Activated effector memory CD4-positive, alpha-beta T cell treated with anti-CD3 and anti-CD28 coated beads, Interleukin-2, amount 50 U/mL, for 16 hours (primary cell): ENCODE results near the gene OTOGL.

Source experiments
- DNase-seq: peaks from one replicate; pipeline ENCODE4 v3.0.0-alpha.2; 2020

The OTOGL gene

GRCh38 chr12:80099259-80099658 is at the start of gene OTOGL:
Gene OTOGL, plus strand, starts transcription at chr12:80099537. Its CDS starts 109,895 bp downstream, at chr12:80209432.
- DNase-seq: no peak

GRCh38 chr12:80050236-80050635 is 49.1 kb upstream of the OTOGL start:
- no peak for DNase-seq

GRCh38 chr12:80053051-80053790 is 46.1 kb upstream of the OTOGL start:
- no peak for DNase-seq

- no peak for DNase-seq
Measured at GRCh38 chr12:80056232-80056631, 43.1 kb upstream of the OTOGL start.

GRCh38 chr12:80056845-80057244 is 42.5 kb upstream of the OTOGL start:
- no peak for DNase-seq

- no peak for DNase-seq
Measured at GRCh38 chr12:80058586-80058985, 40.8 kb upstream of the OTOGL start.

GRCh38 chr12:80059102-80059501 is 40.2 kb upstream of the OTOGL start:
- DNase-seq: no peak

GRCh38 chr12:80059875-80060274 is 39.5 kb upstream of the OTOGL start:
- DNase-seq: no peak

GRCh38 chr12:80064269-80064668 is 35.1 kb upstream of the OTOGL start:
- DNase-seq: no peak

- no peak for DNase-seq
Measured at GRCh38 chr12:80064951-80065350, 34.4 kb upstream of the OTOGL start.

- DNase-seq: no peak
Measured at GRCh38 chr12:80068173-80068572, 31.2 kb upstream of the OTOGL start.

- DNase-seq: peak; percentile 70
Measured at GRCh38 chr12:80083892-80084614, 15.3 kb upstream of the OTOGL start.

- DNase-seq: no peak
Measured at GRCh38 chr12:80086025-80086424, 13.3 kb upstream of the OTOGL start.

- no peak for DNase-seq
Measured at GRCh38 chr12:80087486-80088213, 11.7 kb upstream of the OTOGL start.

- no peak for DNase-seq
Measured at GRCh38 chr12:80100591-80100990, 1.3 kb downstream of the OTOGL start.

GRCh38 chr12:80101126-80101525 is 1.8 kb downstream of the OTOGL start:
- DNase-seq: no peak

- DNase-seq: no peak
Measured at GRCh38 chr12:80107221-80107620, 7.9 kb downstream of the OTOGL start.

GRCh38 chr12:80116735-80117134 is 17.4 kb downstream of the OTOGL start:
- DNase-seq: no peak

- no peak for DNase-seq
Measured at GRCh38 chr12:80118565-80119324, 19.4 kb downstream of the OTOGL start.

GRCh38 chr12:80120994-80121393 is 21.7 kb downstream of the OTOGL start:
- no peak for DNase-seq

- no peak for DNase-seq
Measured at GRCh38 chr12:80121661-80122060, 22.3 kb downstream of the OTOGL start.

- no peak for DNase-seq
Measured at GRCh38 chr12:80129895-80130530, 30.7 kb downstream of the OTOGL start.
